ENCODE results near the gene THRB. TPM values are rescaled to one million over a fixed set of nuclear protein-coding genes. Genes with fewer than 3 reads are reported as not detected.

THRB gene
- total RNA-seq, 1 donor from 2014 or later, result 0.56 TPM

GRCh38 chr3:24303057-24303754 is 191.4 kb downstream of the THRB start:
- Mint-ChIP-seq H3K4me3 (ENCODE audit: unreplicated experiment) (no peak overlapping the region), H3K36me3 (ENCODE audit: unreplicated experiment) (no peaks in the 10 kb centered on the region), H3K4me1 (ENCODE audit: low read depth, unreplicated experiment) (no peaks in the 10 kb centered on the region), H3K27me3 (ENCODE audit: unreplicated experiment) (no peaks in the 10 kb centered on the region), H3K27ac (ENCODE audit: unreplicated experiment) (no peak overlapping the region), H3K9me3 (ENCODE audit: unreplicated experiment) (no peaks in the 10 kb centered on the region)
- no peak for TF ChIP-seq CTCF (IDR thresholded peaks at IDR 0.05; ENCODE audit: partially characterized antibody, unreplicated experiment)
- no peak for DNase-seq

- Mint-ChIP-seq H3K9me3 (ENCODE audit: unreplicated experiment) (no peaks in the 10 kb centered on the region), H3K27ac (ENCODE audit: unreplicated experiment) (no peak overlapping the region), H3K36me3 (ENCODE audit: unreplicated experiment) (no peaks in the 10 kb centered on the region), H3K4me1 (ENCODE audit: low read depth, unreplicated experiment) (no peaks in the 10 kb centered on the region), H3K4me3 (ENCODE audit: unreplicated experiment) (no peak overlapping the region), H3K27me3 (ENCODE audit: unreplicated experiment) (no peaks in the 10 kb centered on the region)
- TF ChIP-seq CTCF (IDR thresholded peaks at IDR 0.05; ENCODE audit: partially characterized antibody, unreplicated experiment), result no peak
- DNase-seq, result no peak
Observed at GRCh38 chr3:24302396-24302795, 192.3 kb downstream of the THRB start.

- no peaks in the 10 kb centered on the region for H3K4me1 Mint-ChIP-seq (ENCODE audit: low read depth, unreplicated experiment)
- H3K36me3 Mint-ChIP-seq (ENCODE audit: unreplicated experiment), result no peaks in the 10 kb centered on the region
- DNase-seq, result no peak
- no peak overlapping the region for H3K4me3 Mint-ChIP-seq (ENCODE audit: unreplicated experiment)
- TF ChIP-seq CTCF (IDR thresholded peaks at IDR 0.05; ENCODE audit: partially characterized antibody, unreplicated experiment), result no peak
- H3K27ac Mint-ChIP-seq (ENCODE audit: unreplicated experiment), result no peak overlapping the region
- H3K9me3 Mint-ChIP-seq (ENCODE audit: unreplicated experiment), result no peaks in the 10 kb centered on the region
- H3K27me3 Mint-ChIP-seq (ENCODE audit: unreplicated experiment), result no peaks in the 10 kb centered on the region
Observed at GRCh38 chr3:24300949-24301348, 193.7 kb downstream of the THRB start.

GRCh38 chr3:24299806-24300626 is 194.6 kb downstream of the THRB start:
- Mint-ChIP-seq H3K4me1 (ENCODE audit: low read depth, unreplicated experiment) (no peaks in the 10 kb centered on the region), H3K9me3 (ENCODE audit: unreplicated experiment) (no peaks in the 10 kb centered on the region), H3K27ac (ENCODE audit: unreplicated experiment) (no peak overlapping the region), H3K4me3 (ENCODE audit: unreplicated experiment) (no peak overlapping the region), H3K27me3 (ENCODE audit: unreplicated experiment) (no peaks in the 10 kb centered on the region), H3K36me3 (ENCODE audit: unreplicated experiment) (no peaks in the 10 kb centered on the region)
- no peak for TF ChIP-seq CTCF (IDR thresholded peaks at IDR 0.05; ENCODE audit: partially characterized antibody, unreplicated experiment)
- DNase-seq, result no peak

GRCh38 chr3:24299246-24299805 is 195.3 kb downstream of the THRB start:
- no peaks in the 10 kb centered on the region for H3K4me1 Mint-ChIP-seq (ENCODE audit: low read depth, unreplicated experiment)
- H3K9me3 Mint-ChIP-seq (ENCODE audit: unreplicated experiment), result no peaks in the 10 kb centered on the region
- no peak overlapping the region for H3K27ac Mint-ChIP-seq (ENCODE audit: unreplicated experiment)
- DNase-seq, result no peak
- no peak overlapping the region for H3K4me3 Mint-ChIP-seq (ENCODE audit: unreplicated experiment)
- no peaks in the 10 kb centered on the region for H3K27me3 Mint-ChIP-seq (ENCODE audit: unreplicated experiment)
- TF ChIP-seq CTCF (IDR thresholded peaks at IDR 0.05; ENCODE audit: partially characterized antibody, unreplicated experiment), result no peak
- no peaks in the 10 kb centered on the region for H3K36me3 Mint-ChIP-seq (ENCODE audit: unreplicated experiment)

Measured in glutamatergic neuron (in vitro differentiated cells).